Right atrium auricular region (tissue), 2 donors: ENCODE results near the gene ANO6. TPM values are rescaled to one million over a fixed set of nuclear protein-coding genes. Genes with fewer than 3 reads are reported as not detected.

ENCODE experiments used
- DNase-seq: peaks from one replicate; pipeline ENCODE4 v3.0.0-alpha.2; 2019; ENCODE audit warnings: low spot score
- H3K27ac ChIP-seq, 2 donors: fragments of 200-600 bp; sonication (generic); 1 replicate in 1 of 2; 2 replicates in 1 of 2; pipeline ENCODE4 v1.5.1; 2016 to 2019
- H3K27me3 ChIP-seq, 2 donors: fragments of 200-600 bp; sonication (generic); one replicate each; pipeline versions ENCODE4 v1.5.1 to v1.6.0; 2017 to 2019
- H3K36me3 ChIP-seq: fragments of 200-600 bp; sonication (generic); one replicate; pipeline ENCODE4 v1.5.1; 2016
- H3K4me1 ChIP-seq, 2 donors: fragments of 200-600 bp; sonication (generic); one replicate each; pipeline versions ENCODE4 v1.5.1 to v1.6.0; 2017 to 2019
- H3K4me3 ChIP-seq, 2 donors: fragments of 200-600 bp; sonication (generic); 1 replicate in 1 of 2; 2 replicates in 1 of 2; pipeline ENCODE4 v1.5.1; 2017 to 2019; ENCODE audit warnings: mild to moderate bottlenecking in 1 of 2, moderate library complexity in 1 of 2
- H3K9me3 ChIP-seq, 2 donors: fragments of 200-600 bp; sonication (generic); one replicate each; pipeline ENCODE4 v1.5.1; 2019
- CTCF ChIP-seq, 2 donors: fragments of 200-600 bp; sonication (generic); IDR thresholded peaks; one replicate each; pipeline ENCODE4 v1.5.1; 2019; ENCODE audit warnings: antibody characterized with exemption in 2 of 2
- total RNA-seq, 2 donors: library from RNA; depleted of rRNA; stranded (reverse); fragments of >200 nt; gene quantifications; one replicate each; pipeline ENCODE4 v1.1.0, GENCODE V29; 2016

The ANO6 gene
- total RNA-seq, 2 donors from 2014 or later: 48.1 to 49.5 TPM

GRCh38 chr12:45409966-45410365 lies 194.1 kb downstream of the ANO6 start:
- Histone ChIP-seq H3K4me3 (no peak overlapping the region), H3K36me3 (peaks cover 57% of the 10 kb centered on the region), H3K27ac (no peak overlapping the region), H3K27me3 (no peaks in the 10 kb centered on the region), H3K4me1 (peaks cover 0 to 21% of the 10 kb centered on the region in 2 donors), H3K9me3 (no peaks in the 10 kb centered on the region)
- no peak for DNase-seq
- no peak for TF ChIP-seq CTCF (IDR thresholded peaks at IDR 0.05)

- Histone ChIP-seq H3K36me3 (peaks cover 68% of the 10 kb centered on the region), H3K27ac (no peak overlapping the region), H3K4me3 (no peak overlapping the region), H3K27me3 (no peaks in the 10 kb centered on the region), H3K9me3 (no peaks in the 10 kb centered on the region), H3K4me1 (peaks cover 0 to 21% of the 10 kb centered on the region in 2 donors)
- no peak for TF ChIP-seq CTCF (IDR thresholded peaks at IDR 0.05)
- DNase-seq: no peak
Observed at GRCh38 chr12:45411626-45412025, 195.7 kb downstream of the ANO6 start.

- H3K36me3 ChIP-seq: peaks cover 58% of the 10 kb centered on the region
- peak overlapping the region; percentile 40 to 64 for H3K27ac ChIP-seq
- TF ChIP-seq CTCF (IDR thresholded peaks at IDR 0.05): no peak
- H3K27me3 ChIP-seq: no peaks in the 10 kb centered on the region
- no peaks in the 10 kb centered on the region for H3K4me1 ChIP-seq
- no peak overlapping the region for H3K4me3 ChIP-seq
- no peaks in the 10 kb centered on the region for H3K9me3 ChIP-seq
- peak; percentile 72 for DNase-seq
Observed at GRCh38 chr12:45415393-45415817, 199.5 kb downstream of the ANO6 start.

- H3K36me3 ChIP-seq: peaks cover 58% of the 10 kb centered on the region
Observed at GRCh38 chr12:45416126-45416525, 200.2 kb downstream of the ANO6 start.

GRCh38 chr12:45418520-45418919 lies 202.6 kb downstream of the ANO6 start:
- no peak for DNase-seq
- TF ChIP-seq CTCF (IDR thresholded peaks at IDR 0.05): no peak
- no peaks in the 10 kb centered on the region for H3K4me1 ChIP-seq
- no peak overlapping the region for H3K27ac ChIP-seq
- peaks cover 58% of the 10 kb centered on the region for H3K36me3 ChIP-seq
- no peaks in the 10 kb centered on the region for H3K9me3 ChIP-seq
- H3K27me3 ChIP-seq: no peaks in the 10 kb centered on the region
- H3K4me3 ChIP-seq: no peak overlapping the region

More at GRCh38 chr12:45416126-45416525, 200.2 kb downstream of the ANO6 start:
- Histone ChIP-seq H3K4me3 (no peak overlapping the region), H3K27ac (peak overlapping the region; percentile 40 to 64), H3K27me3 (no peaks in the 10 kb centered on the region), H3K4me1 (no peaks in the 10 kb centered on the region), H3K9me3 (no peaks in the 10 kb centered on the region)
- no peak for DNase-seq
- no peak for TF ChIP-seq CTCF (IDR thresholded peaks at IDR 0.05)

- Histone ChIP-seq H3K4me3 (no peak overlapping the region), H3K9me3 (no peaks in the 10 kb centered on the region), H3K4me1 (no peaks in the 10 kb centered on the region), H3K36me3 (peaks cover 61% of the 10 kb centered on the region), H3K27me3 (no peaks in the 10 kb centered on the region), H3K27ac (no peak overlapping the region)
- DNase-seq: no peak
- no peak for TF ChIP-seq CTCF (IDR thresholded peaks at IDR 0.05)
Observed at GRCh38 chr12:45419317-45419814, 203.5 kb downstream of the ANO6 start.
